HG03095 (cell line): ENCODE results near the gene ZRANB1.

Experiments used
- ATAC-seq: cut with Tn5 transposase; IDR thresholded peaks from one replicate; pipeline ENCODE4 v1.9.1; 2021; ENCODE audit warnings: moderate library complexity; ENCODE audit not compliant: unreplicated experiment

The ZRANB1 gene

DNA sequence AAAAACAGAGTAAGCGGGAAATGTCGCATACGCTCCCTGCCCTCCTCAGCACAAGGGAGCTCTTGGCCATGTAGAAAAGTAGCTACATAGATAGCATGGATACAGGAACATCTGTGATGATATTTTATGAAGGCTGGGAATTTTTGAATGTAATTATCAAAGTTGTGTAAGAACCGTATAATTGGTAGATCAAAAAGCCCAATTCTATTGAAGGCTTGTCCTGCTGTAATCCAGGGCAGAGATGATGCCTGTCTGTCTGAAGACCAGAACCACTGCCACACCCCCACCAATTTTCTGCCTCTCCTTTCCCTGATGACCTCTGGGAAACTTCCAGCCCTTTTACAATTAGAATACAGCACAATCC is 51.4 kb downstream of the ZRANB1 start:
- no peak for ATAC-seq

GRCh38 chr10:124993736-124994451 is 52.0 kb downstream of the ZRANB1 start:
- no peak for ATAC-seq

GRCh38 chr10:124994573-124995473 is 52.9 kb downstream of the ZRANB1 start:
- ATAC-seq = no peak

DNA sequence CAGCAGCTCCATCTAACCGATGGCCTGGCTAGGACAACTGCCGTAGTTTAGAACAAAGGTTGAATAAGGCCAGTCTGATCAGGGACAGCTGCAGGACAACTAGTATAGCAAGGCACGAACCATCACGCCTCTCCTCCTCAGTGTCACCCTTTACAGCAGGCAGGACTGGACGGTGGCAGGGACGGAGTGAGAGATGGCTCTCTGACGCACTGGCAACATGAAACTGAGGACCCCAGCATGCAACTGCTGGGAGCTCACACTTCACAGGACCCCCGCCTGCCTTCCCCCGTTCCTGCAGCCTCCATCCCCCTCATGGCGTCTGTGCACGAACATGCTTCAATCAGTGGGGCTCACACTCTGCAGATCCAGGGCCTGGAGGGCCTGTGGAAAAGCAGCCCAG is 53.7 kb downstream of the ZRANB1 start:
- no peak for ATAC-seq

GRCh38 chr10:124996127-124996853 is 54.4 kb downstream of the ZRANB1 start:
- ATAC-seq = no peak

- no peak for ATAC-seq
Observed at GRCh38 chr10:124996854-124997215, 54.9 kb downstream of the ZRANB1 start.

DNA sequence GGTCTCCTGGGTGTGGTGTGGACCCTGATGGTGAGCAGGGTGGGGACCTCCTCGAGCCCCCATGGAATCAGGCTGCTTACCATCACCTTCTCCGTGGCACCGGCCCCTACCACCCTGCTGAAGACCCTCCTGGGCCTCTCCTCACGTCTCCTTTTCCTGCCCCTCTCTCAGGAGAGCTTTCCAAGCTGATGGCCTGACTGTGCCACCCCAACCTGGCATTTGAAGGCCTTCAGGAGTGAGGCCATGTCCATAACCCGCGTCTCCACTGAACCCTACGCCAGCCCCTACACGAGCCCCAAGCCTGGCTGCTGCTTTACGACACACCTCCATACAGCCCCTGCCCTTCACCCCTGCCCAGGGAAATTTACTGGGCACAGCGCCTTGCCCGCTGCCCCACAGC is 55.4 kb downstream of the ZRANB1 start:
- no peak for ATAC-seq

DNA sequence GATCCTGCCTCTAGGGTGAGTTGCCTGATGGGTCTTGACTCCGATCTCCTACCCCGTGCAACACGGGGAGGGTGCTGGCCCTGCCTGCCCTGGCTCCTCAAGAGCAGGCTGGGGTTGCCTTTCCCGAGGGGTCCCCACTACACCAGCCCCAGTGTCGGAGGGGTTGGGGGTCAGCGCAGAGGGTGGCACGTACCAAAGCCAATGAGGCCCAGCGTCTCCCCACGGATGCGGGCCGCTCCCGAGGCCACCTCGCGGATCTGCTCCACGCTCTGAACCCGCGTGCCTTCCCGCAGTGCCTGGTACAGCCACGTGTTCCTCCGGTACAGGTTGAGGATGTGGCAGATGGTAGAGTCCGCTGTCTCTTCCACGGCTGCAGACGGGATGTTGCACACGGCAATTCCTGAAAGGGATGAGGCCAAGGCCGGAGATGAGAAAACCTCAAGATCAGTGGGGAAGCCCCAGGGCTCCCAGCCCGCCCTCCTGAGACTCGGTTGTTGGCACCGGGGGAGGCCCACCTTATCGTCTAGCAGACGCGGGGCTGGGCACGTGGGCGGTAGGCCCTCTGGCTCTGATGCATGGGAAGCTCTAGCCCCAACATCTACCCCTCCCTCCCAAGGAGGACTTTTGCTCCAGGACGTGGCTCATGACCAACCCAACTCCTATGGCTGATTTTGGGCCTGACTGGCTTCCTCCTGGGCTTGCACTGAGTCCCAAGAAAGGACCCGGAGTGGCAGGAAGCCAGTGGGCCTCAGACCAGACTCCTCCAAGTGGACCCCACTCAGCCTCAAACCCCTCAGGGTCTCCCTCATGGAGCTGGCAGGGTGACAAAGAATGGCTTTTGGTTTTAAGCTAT is 56.1 kb downstream of the ZRANB1 start:
- no peak for ATAC-seq

GRCh38 chr10:124998624-124999291 is 56.8 kb downstream of the ZRANB1 start:
- no peak for ATAC-seq

DNA sequence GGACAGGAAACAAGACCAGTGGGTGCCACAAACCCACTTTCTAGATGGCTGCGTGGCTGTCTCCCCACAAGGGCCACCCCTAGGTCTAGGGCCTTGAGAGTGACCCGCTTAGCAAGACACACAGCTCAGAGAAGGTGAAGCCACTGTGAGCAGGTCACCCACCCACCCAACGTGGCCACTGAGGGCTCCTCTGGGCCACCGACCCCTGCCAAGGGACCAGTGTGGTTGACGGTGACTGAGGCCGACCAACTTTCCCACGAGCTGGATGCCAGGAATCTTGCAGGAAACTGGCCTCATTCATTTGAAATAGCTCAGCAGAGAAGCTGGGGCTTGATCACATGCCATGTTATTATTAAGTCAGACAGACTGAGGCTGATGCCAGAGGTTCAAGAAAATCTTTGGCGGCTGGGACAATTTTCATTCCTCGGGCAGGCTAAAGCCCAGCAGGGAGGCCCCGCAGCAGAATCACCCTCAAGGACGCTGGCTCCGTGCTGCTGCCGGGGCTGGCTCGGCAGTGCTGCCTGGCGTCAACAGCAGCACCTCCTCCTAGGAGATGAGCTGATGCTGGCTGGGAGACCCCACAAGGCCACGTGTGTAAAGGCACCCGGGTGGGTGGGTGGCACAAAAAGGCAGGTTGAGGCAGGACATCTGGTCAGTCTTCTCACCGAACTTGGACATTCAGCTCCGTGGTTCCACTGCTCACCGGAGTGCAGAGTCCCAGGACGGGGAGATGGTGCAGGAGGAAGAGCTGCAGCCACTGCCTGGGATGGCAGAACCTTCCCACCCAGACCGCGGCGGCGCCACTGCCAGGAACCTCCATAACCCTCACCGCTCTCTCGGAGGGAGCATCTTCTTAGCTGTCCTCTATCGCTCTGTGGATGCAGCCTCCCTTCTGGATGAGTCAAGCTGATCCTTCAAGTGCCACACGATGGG is 57.8 kb downstream of the ZRANB1 start:
- no peak for ATAC-seq

DNA sequence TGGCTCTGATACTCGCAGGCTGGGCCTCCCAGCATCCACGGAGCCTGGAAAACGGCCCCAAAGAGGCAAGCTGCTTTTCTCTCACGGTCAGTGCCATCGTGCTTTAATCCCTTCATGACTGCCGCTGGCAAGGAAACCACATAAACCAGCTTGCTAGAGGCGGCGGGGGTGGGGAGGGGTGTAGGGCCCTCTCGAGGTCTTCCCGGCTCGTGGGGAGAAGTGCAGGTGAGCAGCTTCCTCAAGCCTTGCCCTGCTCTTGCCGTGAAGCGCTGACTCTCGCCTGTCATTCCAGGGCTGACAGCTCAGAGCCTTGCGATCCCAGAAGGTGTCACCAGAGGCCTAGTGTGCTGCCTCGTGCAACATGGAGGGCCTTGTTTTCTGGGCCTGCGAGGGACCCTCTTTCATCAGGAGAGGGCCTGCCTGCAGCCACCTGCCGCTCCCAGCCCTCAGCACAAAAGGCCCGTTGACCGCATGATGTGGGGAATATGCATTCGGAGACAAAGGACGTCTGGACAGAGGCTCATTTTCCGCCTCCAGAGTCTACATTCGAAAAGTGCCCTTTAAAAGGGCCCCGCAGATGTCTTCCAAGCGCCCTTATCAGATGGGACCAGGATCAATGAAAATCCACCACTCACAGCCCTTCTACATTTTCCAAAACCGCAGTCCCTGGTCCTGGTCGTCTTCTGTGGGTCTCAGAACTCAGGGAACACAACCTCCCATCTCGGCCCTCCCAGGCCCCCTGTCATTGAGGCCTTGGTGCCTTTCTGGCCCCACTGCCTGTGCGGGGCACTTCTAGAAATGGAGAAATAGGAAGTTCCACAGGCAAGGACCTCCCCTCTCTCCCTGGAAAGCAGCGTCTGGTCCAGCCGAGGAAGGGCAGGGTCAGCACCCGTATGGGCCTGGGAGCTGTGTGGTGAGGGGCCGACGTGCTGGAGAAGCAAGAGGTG is 58.7 kb downstream of the ZRANB1 start:
- ATAC-seq = no peak

GRCh38 chr10:125001313-125002046 is 59.6 kb downstream of the ZRANB1 start:
- ATAC-seq = no peak

- no peak for ATAC-seq
Observed at GRCh38 chr10:125002047-125002422, 60.1 kb downstream of the ZRANB1 start.

DNA sequence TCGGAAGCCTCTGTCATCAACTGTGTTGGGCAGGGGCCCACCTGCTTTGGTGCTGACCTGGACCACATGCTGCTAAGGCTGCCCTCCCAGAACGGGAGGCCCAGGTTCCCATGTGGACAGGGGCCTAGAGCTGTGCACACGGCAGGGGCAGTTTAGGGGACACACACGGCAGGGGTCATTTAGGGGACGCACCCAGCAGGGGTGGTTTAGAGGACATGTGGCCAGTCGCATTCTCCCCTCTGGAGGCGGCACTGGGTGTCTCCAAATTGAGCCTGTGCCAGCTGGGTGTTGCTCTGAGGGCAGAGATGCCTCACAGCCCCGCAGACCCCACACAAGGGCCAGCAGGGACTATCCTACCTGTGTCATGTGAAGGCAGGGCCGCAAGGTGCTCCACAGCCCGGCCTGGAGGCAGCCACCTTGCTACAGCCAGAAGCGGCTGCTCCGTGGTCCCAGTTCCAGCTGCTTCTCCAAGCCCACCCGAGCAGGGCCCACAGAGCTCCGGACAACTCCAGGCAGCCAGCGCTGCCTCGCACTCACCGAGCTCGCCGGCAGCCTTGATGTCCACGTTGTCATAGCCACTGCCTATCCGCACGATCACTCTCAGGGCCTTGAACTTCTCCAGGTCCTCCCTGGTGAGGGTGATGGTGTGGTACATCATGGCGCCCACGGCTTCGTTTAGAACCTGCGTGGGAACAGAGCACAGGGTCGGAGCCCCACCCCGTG is 60.7 kb downstream of the ZRANB1 start:
- no peak for ATAC-seq

GRCh38 chr10:125003146-125003900 is 61.4 kb downstream of the ZRANB1 start:
- no peak for ATAC-seq

DNA sequence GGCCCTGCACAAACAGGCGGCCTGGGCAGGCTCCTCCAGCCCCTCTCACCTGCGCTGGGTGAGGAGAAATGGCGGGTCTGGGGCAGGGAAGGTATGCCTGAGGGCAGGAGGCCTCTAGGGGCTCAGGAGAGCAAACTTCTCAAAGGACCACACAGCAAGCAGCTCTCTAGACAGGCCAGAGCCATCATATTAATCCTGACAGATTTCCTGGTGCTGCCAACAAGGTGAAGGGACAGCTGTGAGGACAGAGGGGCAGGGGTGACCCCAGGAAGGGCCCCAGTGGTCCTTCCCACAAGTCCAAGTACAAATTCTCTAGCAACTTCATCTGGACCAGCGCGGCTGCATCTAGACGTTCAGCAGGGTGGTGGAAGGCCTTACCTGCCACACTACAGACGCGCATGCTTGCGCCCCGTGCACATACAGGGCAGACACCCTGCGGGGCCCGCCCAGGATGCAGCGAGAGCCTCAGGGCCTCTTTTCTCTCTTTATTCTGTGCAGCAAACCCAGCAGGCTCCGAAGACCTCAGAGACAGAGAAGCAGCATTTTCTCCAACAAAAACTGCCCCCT is 62.1 kb downstream of the ZRANB1 start:
- ATAC-seq = no peak
